ENCODE measurements around the gene NCBP3.

The NCBP3 gene

DNA sequence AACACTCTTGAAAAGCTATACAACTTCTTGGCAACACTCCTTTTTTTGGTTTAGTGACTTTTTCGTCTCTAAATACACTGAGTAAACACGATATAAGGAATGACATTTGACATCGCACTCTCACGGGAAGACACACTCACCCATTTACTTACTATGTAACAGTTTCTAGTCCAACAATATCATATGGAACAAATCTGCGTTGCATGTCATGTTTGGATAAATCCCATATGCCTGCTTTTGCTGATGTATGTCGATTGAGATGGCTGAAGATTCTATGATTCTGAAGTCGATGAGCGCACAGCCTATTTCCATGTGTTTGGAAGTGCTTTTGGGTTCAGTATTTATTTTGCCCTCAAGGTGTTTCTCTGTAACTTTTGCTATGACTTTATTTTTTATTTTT is 63.3 kb downstream of the NCBP3 start:
- no peak for DNase-seq

DNA sequence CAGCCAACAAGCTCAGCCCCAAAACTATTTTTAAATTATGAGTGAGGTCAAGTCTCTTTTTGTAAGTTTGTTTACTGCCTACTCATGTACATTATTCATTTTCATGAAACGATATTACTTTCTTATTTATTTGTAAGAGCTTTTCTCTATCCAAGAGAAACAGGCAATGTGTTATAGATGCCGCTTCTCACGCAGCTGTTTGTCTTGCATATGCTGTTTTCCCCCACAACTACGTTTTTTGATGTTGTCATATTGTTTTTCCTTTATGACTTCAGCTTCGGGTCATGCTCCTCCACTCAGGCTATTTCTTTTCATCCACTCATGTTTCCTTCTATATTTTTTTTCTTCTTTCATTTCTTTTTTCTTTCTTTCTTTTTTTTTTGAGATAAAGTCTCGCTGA is 65.1 kb downstream of the NCBP3 start:
- DNase-seq: no peak

DNA sequence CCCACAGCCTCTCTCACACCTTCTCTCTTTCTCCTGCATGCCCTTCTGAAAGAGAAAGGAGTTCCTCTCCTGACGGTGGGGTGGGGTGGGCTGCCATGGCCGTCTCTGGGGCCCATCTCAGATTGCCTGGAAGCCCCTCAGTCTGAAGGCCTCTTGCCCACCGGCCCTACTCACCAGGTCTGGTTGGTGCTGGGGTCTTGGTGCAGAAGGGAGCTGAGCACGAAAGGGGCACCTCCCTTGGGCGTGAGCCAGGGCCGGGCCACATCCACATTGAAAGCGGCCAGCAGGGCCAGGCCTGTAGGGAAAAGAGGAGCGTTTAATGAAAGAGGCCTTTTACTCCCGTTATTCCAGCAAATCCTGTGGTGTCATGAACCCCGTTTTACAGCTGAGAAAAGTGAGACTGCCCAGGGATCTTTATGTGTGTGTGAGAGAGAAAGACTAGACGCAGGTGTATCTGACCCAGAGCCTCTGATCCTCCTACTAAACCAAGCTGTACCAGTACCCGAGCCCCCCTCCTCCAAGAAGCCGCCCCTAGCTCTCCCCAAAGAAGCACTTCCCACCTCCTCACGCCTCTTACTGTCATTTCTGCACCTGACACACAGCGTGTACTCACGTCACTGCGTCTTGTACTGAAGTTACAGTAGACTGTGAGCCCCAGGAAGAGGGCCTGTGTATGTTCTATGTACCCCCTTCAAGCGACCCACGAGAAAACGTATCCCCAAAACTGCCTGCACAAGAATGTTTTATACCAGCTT is 68.5 kb downstream of the NCBP3 start:
- no peak for DNase-seq

DNA sequence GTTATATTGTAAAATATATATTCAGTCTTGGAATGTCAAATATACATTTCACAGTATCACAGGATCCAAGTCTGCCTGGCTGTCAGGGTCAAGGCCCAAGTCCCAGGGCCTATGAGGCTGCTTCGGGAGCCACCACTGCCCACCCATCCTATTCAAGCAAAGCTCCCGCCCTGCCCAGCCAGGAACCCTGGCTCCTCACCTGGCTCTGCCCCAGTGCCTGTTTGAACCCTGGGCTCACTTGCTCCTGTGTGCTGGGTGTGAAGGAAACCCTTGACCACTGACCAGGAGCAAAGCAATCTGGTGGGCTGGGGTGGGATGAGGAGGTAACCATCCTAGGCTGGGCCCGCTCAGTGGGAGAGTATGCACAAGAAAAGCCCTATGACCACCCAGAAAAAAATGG is 72.1 kb downstream of the NCBP3 start:
- DNase-seq: no peak

DNA sequence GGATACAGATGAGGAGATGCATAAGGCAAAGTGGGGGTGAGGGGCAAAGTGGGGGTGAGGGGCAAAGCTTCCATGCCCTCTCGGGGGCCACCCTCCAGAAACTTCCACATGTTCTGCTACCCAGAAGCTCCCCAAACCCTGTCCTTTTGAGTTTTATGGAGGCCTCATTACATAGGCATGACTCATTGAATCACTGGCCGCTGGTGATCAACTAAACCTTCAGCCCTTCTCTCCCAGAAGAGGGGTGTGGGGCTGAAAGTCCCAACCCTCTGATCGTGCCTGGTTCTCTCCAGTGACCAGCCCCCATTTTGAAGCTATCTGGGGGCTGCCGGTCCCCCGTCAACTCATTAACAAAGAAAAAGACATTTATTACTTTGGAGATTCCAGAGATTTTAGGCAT is 72.5 kb downstream of the NCBP3 start:
- no peak for DNase-seq

DNA sequence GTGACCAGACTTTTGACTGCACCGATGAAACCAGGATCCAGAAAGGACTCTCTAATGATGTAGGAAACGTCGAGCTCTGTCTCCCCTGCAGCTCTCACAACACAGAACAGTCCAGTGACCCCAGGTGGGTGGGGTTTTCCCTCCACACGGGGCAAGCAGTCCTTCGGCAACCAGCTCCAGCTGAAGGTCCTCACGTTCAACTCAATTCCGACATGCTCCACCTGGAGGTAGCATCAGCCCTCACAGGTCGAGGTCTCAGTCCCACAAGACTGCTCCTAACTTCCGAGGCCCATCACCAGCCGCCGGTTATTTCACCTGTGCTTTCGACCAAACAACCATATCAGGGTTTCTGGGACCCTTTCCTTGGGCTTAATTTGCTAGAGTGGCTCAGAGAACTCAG is 73.3 kb downstream of the NCBP3 start:
- no peak for DNase-seq

DNA sequence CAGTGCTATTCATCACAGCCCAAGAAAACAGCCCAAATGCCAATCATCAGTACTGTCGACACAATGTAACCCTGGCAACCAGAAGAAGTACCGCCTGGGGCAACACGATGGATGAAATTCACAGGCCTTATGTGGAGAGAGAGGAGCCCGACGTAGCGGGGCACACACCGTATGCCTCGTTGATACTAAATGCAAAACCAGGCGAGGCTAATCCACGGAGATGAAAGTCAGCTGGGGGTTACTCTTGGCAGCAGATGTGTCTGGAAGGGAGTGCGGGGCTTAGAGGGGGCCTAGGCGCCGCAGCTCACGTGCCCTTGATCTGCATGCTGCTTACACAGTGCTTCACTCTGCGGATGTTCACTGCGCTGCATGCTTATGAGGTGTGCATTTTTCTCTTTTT is 74.9 kb downstream of the NCBP3 start:
- DNase-seq: no peak

DNA sequence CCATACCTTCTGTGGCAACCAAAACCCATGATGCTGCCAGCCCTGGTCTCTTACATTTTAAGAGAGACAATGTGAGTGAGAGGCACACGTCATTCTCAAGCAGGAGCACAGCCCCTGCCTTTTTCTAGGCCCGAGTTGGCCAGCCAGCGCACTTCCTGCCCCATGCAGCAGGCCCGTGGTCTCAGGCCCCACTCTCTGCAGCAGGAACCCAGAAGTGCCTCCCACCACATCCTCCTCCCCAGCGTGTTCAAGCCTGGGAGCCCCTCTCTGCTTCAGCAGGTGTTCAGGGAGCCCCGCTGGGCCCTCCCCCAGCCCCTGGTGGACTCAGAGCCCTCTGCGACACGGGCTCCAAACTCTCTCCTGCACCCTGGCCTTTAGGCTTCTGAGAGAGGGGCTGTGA is 75.6 kb downstream of the NCBP3 start:
- peak; percentile 45 for DNase-seq

DNA sequence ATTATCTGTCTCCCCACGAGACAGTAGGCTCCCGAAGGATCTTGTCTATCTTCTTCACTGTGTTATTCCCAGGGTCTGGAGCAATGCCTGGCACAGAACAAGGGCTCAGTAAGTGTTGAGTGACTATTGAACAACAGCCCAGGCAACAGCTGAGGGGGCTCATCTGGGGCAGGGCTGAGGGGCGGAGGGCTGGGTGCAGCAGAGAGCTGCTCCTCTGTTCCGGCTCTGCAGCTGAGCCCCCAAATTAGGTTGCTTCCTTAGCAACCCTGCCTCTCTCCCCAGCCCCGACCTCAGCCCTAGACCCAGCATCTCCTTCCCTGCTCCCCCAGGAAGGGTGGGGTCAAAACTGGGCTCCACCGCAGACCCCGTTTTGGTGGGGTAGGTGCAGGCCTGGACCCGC is 77.3 kb downstream of the NCBP3 start:
- DNase-seq: no peak

DNA sequence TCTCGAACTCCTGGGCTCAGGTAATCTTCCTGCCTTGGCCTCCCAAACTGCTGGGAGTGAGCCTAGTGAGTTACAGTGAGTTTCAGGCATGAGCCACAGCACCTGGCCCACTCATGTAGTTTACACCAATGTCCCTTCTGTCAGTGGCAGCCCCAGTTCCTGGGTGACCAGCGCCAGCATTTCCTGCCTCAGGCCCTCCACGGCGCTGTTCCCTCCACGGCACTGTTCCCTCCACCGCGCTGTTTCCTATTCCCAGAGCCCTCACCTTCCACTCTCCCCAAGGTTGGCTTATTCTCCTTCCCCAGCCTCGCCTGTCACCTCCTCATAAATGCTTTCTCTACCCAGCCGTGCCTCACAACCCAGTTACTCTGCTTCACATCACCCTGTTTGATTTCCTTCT is 77.7 kb downstream of the NCBP3 start:
- DNase-seq: no peak

DNA sequence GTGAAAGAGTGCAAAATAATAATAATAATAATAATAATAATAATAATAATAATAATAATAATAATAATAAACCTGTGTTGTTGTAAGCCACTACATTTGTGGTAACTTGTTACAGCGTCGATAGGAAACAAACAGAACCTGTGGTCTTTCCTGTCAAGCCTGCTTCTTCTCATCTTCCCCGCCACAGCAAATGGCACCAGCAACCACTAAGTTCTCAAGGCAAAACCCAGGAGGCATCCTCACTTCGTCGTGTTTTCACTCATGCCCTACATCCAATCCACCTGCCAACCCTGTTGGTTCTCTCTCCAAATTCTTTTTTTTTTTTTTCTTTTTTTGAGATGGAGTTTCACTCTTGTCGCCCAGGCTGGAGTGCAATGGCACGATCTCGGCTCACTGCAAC is 79.3 kb downstream of the NCBP3 start:
- peak; percentile 43 for DNase-seq

DNA sequence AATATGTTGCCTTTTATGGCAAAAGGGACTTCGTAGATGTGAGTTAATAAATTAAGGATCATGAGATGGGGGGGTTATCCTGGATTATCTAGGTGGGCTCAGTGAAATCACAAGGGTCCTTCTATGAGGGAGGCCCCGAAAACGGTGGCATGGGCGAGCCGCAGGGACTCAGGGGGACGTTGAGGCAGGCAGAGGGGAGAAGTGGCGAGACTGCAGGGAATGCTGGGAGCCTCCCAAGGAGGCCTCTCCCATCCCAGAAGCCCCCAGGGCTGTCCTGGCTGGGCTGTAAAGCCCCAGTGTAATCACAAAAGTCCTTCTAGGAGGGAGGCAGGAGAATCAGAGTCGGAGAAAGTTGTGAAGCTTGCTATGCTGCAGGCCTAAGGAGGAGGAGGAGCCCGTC is 80.1 kb downstream of the NCBP3 start:
- no peak for DNase-seq

DNA sequence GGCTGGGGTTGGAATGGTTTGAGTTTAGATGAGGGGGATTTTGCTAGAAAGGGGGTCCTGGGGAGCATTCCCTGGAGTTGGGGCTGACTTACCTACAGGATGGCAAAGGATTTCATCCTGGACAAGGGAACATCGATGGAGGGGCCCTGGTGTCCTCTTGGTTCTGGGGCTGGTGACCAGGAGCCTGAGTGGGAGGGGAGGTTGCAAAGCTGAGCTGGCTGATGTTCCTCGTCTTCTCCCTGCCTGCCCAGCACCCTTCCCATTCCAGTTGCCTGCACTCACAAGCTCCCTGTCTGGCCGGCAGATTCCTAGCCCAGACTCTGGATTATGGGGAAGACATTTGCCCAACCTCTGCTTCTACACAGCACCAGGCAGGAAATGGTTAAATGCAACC is 82.3 kb downstream of the NCBP3 start:
- no peak for DNase-seq

DNA sequence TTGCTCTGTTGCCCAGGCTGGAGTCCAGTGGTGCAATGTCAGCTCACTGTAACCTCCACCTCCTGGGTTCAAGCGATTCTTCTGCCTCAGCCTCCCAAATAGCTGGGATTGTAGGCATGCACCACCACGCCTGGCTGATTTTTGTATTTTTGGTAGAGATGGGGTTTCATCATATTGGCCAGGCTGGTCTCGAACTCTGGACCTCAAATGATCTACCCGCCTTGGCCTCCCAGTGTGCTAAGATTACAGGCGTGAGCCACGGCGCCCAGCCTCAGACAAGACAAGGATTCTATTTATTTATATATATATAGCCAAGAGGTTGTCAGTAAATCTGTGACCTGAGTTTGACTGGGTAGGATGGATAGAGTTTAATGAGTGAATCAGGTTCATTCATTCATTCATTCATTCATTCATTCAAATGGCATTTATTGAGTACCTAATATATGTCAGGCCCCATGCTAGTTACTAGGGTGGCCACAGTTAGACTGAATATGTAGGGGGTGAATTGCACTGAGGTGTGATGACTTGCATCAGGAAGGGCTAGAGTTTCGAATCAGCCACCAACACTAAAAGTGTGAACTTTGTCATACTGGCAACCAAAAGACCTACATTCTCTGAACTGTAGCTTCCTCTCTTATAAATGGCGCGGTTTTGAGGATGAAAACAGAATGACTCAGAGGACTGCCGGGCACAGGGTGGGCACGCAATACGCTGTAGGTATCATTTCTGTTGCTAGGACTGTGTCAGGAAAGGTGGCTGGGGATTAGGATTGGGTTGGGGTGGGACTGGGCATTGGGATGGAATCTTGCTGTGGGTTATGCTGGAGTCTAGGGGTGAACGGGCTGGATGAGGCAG is 82.9 kb downstream of the NCBP3 start:
- DNase-seq: peak; percentile 62

DNA sequence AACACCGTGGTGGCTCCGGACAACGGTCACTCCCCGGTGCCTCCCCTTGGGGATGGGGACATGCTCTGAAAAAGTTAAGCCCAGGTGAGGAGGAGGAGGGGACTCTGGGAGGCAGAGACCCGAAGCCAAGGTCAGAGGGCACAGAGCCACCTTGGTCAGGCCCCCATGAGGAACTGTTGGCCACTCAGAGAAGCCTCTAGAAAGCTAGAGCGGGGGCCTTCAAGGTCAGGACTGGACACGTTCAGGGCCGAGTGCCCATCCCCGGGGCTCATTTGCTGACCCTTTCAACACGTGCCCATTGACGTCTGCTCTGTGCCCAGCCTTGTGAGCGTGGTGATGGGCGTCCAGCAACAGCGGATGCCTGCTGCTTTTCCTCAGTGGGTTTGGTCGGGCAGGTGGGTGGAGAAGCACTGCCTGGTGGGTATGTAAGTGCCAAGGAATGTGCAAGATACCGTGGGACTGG is 84.1 kb downstream of the NCBP3 start:
- DNase-seq: no peak

DNA sequence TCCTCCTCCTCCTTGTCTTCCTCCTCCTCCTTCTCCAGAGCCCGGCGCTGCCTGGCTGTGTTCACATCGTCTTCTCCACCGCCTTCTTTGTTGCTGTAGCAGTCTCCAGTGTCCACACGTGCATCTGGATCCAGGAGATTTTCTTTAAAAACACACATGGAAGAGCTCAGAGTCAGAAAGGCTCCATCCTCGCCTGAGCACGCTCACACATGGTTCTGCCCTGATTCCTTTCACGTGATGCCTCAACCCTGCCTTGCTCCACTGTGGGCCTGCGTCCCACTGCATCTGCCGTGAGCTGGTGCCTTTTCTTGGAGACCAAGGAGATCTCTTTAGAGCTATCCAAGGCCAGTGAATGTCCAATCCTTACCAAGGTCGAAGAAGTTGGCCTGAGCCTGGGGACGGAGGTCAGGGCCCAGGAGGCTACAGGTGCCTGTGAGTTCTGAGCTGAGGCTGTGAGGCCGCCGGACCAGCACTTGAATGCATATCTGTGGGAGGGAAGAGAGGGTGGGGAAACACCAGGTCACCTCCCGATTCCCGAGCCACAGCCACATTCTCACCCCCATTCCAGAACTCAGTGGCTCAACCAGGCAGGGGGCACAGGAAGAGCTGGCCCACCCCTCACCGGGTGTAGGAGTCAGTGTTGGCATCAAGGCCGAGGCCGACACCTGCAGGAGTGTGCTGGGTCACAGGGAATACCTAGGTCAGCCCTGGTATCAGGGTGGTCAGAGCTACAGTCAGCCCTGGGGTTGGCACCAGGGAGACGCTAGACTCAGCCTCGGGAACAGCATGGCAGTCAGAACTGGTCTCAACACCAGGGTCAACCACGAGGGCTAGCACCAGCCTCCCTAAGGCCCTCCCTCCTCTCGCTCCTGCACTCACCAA is 84.8 kb downstream of the NCBP3 start:
- DNase-seq: no peak

DNA sequence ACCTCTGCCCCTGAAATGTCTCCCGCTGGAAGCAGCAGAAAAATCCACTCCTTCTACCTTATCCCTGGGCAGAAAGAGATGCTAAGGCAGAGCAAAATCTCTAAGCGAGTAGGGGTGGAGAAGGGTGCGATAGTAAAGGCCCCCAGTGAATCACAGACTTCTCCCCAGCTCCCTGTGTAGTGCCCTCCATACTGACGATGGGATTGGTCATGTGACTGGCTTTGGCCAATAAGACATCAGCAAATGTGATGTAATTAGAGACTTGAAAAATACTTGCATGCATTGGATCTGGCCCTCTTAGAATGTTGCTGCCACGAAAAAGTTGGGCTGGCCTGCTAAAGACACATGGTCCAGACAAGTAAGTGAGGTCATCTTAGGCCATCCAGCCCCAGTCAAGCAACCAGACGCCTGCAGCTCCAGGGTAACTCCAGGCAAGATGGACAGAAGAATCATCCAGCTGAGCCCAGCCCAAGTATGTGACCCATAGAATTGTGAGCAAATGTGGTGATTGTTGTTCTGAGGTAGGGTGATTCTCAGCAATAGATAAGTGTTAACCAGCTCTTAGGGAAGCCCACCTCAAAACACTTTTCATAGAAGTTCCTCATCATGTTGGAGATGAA is 86.3 kb downstream of the NCBP3 start:
- no peak for DNase-seq

DNA sequence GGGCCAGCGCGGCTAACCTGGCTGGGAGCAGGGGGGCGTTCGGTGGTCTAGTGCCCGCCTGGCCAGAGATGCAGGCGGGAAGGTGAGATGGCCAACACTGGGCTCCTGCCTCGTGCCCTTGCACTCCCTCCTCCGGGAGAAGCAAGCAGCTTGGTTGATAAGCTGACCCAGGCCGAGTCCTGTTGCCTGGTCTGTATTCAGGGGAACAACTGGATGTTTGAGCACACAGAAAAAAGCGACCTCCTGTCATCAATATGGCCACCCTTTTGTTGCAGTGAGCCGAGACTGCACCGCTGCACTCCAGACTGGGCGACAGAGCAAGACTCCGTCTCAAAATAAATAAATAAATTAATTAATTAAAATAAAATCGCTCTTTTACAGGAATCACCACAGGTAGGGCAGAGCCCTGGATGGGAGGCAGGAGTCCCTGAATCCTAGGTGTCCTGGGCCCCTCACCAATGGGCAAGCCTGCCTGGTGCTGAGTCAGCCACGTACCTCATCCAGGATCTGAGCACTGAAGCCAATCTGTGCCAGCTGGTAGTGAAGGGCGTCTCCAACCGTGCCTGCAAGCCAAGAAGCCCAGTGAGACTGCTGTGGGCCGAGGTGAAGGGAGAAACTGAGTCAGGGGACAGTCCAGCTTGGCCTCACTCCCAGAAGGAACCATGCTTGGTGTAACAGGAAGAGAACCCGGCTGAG is 90.6 kb downstream of the NCBP3 start:
- no peak for DNase-seq

DNA sequence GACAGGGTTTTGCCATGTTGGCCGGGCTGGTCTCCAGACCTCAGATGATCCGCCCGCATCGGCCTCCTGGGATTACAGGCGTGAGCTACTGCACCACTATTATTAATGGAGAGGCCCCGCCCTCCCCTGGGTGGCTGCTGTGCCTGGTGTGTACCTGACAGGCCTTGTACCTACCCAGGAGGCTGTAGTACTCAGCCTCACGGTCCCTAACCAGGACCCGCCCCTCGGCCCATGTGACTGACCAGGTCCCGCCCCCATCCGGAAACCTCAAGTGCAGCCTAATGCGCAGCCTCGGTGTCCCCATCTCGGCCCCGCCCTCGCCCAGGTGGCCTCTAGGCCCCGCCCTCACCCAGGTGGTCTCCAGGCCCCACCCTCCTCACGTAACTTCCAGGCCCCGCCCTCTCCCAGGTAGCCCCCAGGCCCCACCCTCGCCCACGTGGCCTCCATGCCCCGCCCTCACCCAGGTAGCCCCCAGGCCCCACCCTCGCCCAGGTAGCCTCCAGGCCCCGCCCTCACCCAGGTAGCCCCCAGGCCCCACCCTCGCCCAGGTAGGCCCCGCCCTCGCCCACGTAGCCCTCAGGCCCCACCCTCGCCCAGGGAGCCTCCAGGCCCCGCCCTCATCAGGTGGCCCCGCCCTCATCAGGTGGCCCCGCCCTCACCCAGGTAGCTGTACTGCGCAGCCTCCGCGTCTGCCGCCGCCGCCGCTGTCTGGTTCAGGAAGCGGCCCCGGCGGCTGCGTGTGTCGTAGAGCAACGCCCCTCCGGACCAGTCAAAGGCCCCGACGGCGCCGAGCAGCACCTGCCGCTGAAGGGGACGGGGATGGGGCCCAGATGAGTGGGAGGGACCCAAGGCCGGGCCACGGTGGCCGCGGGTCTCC is 91.3 kb downstream of the NCBP3 start:
- peak; percentile 86 for DNase-seq

DNA sequence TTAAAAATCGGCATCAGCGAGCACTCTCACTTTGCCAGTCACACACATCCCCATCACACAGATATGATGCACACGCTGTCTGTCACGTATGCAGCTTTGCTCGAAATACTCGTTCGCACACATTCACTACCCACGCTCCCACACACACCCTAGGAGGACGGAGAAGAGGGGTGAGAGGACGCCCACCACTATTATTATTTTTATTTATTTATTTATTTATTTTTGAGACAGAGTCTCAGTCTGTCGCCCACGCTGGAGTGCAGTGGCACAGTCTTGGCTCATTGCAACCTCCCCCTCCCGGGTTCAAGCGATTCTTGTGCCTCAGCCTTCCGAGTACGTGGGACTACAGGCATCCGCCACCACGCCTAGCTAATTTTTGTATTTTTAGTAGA is 92.0 kb downstream of the NCBP3 start:
- no peak for DNase-seq

DNA sequence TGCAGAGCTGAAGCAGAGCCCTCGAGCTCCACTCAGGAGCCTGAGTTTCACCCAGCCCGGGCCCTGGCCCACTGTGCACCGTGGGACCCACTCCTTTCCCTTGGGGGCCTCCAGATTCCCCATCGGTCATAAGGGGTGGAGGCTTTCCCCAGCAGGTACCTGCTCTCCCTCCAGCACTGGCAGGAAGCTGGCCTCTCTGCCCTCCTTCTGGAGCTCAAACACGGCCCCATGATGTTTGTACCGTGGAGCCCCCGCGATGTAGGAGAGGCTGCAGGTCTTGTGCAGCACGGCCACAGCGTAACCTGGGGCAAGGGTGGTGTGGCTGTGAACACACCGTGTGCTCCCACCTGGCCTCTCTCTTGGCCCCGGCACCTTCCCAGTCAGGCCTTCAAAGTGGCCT is 92.4 kb downstream of the NCBP3 start:
- no peak for DNase-seq
